Gastroesophageal sphincter (tissue), 3 donors: Measurements from ENCODE around the gene IFITM5.

ENCODE experiments used
- POLR2AphosphoS5 ChIP-seq: sonication (generic); formaldehyde crosslinking; IDR thresholded peaks from one replicate; pipeline ENCODE4 v1.6.1; 2017; ENCODE audit warnings: antibody characterized with exemption
- TF ChIP-seq, protein P1 (sequence below), 4 experiments: fragments of 200-600 bp in 2 of 4; fragments of 450-650 bp in 2 of 4; sonication (generic) in 1 of 4; IDR thresholded peaks; one replicate each; pipeline ENCODE4 v1.5.1; 2017 to 2019; ENCODE audit warnings: antibody characterized with exemption in 4 of 4, mild to moderate bottlenecking in 2 of 4, moderate library complexity in 2 of 4

DNA sequence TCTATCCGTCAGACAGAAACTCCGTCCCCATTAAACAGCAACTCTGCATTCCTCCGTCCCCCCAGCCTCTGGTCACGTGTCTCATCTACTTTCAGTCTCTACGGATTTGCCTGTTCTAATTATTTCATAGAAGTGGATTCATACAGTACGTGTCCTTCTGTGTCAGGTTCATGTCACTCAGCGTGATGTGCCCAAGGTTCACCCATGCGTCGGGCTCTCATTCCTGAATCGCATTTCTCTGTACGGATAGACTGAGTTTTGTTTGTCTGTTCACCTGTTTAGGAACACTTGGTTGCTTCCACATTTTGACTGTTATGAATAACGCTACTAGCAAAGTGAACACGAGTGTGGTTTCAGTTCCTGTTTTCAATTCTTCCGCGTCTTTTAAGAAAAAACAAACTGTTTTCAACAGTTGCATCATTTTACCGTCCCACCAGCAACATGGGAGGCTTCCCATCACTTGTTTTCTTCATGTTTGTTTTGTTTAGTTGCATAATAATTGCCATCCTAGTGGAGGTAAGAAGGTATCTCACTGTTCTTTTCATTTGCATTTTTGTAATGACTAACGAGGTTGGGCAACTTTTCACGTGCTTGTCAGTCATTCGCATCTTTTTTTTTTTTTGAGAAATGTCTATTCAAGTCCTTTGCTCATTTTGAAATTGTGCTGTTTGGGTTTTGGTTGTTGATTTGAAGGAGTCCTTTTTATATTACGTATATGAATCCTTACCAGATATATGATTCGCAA is 30.0 kb downstream of the IFITM5 start:
- TF ChIP-seq, protein P1, sequence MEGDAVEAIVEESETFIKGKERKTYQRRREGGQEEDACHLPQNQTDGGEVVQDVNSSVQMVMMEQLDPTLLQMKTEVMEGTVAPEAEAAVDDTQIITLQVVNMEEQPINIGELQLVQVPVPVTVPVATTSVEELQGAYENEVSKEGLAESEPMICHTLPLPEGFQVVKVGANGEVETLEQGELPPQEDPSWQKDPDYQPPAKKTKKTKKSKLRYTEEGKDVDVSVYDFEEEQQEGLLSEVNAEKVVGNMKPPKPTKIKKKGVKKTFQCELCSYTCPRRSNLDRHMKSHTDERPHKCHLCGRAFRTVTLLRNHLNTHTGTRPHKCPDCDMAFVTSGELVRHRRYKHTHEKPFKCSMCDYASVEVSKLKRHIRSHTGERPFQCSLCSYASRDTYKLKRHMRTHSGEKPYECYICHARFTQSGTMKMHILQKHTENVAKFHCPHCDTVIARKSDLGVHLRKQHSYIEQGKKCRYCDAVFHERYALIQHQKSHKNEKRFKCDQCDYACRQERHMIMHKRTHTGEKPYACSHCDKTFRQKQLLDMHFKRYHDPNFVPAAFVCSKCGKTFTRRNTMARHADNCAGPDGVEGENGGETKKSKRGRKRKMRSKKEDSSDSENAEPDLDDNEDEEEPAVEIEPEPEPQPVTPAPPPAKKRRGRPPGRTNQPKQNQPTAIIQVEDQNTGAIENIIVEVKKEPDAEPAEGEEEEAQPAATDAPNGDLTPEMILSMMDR (IDR thresholded peaks at IDR 0.05): no peak
- TF ChIP-seq POLR2AphosphoS5: no peak
